Measurements from ENCODE around the gene ASB16.
"Not testable (repeated sequence)": the region's sequence is repeated elsewhere in the genome, so short reads cannot be mapped to it uniquely, and the experiment has no call there.

The ASB16 gene

DNA sequence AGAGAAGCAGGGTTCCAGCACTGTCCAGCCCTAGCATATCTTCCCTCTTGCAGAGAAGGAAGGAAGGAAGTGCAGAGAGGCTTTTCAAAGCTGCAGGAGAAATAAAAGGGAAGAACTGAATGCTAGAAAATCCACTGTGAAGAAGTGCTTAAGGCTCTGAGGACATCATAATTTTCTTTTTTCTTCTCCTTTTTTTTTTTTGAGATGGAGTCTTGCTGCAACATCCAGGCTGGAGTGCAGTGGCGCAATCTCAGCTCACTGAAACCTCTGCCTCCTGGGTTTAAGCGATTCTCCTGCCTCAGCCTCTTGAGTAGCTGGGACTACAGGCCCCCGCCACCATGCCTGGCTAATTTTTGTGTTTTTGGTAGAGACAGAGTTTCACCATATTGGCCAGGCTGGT is 21.4 kb upstream of the ASB16 start:
- not testable (repeated sequence) for DNase-seq

- no peak for DNase-seq
Observed at GRCh38 chr17:44149750-44150329, 20.7 kb upstream of the ASB16 start.

DNA sequence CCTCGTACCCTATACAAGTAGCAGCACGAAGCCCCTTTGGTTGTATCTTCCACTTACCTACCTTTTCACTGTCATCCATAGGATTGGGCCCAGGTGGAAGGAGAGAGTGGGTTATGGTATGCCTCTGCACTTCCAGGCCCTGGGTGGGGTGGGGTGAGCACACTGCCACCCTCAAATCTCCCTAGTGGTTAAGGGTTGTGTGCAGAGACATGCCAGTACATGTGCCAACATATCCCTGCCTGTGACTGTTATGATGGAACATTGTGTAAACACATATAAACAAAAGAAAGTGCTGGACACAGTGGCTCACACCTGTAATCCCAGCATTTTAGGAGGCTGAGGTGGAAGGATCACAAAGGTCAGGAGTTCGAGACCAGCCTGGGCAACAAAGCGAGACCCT is 17.6 kb upstream of the ASB16 start:
- no peak for DNase-seq

- DNase-seq = no peak
Observed at GRCh38 chr17:44155488-44155887, 15.0 kb upstream of the ASB16 start.

DNA sequence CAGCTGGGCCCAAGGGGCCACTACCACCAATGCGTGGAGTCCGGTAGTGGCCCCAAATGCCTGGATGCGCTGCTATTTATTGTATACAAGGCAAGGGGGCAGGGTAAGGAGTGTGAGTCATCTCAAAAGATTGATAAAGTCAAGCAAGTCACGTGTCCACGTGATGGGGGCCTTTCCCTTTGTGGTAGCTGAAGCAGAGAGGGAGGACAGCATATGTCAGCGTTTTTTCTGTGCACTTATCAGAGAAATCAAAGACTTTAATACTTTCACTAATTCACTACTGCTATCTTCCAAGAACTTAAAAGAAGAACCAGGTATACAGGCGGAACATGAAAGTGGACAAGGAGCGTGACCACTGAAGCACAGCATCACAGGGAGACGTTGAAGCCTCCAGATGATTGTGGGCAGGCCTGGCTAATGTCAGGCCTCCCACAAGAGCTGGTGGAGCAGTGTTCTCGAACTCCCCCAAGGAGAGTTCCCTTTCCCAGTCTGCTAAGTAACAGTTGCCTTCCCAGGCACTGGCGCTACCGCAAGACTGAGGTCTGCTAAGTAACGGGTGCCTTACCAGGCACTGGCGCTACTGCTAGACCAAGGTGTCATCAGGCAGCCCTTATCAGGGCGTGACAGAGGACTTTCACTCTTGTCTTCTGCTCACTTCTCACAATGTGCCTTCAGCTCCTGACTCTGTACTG is 10.8 kb upstream of the ASB16 start:
- DNase-seq = no peak

- DNase-seq = no peak
Observed at GRCh38 chr17:44164476-44164875, 6.0 kb upstream of the ASB16 start.

DNA sequence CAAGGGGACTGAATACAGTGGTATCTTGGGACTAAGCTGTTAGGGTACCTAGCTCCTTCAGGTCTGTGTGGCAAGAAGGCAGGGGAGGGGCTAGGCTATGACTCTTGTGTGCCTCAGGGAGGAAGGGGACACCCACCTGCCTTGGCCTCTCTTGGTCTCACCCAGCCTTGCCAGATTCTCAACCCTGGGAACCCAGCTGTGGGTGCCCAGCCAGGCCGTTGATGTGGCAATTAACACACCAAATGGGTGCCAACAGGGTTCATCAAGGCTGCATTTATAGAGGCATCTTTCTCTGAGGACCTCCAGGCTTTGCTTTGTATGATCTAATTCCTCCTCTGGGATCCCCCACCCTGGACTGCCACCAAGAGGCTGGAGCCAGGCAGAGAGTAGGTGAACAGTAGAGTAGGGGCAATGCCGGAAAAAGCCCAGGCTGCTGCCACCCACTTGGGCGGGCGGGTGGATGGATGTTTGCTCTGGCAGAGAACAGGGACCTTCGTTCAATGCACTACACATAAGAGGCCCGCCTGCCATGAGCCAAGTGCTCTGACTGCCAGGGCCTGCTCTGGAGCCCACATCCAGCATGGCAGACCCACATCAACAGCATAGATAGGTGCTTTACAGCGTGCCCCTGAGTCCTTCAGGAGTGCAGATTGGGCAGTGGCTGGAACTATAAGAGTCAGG is 3.2 kb upstream of the ASB16 start:
- DNase-seq = no peak

- no peak for DNase-seq
Observed at GRCh38 chr17:44170135-44170498, 387 bp upstream of the ASB16 start.

GRCh38 chr17:44171931-44172455 is 1.5 kb downstream of the ASB16 start:
- no peak for DNase-seq

GRCh38 chr17:44174427-44174826 is 3.9 kb downstream of the ASB16 start:
- DNase-seq = no peak

GRCh38 chr17:44176257-44176656 is 5.8 kb downstream of the ASB16 start:
- DNase-seq = no peak

- DNase-seq = no peak
Observed at GRCh38 chr17:44176671-44177501, 6.4 kb downstream of the ASB16 start.

DNA sequence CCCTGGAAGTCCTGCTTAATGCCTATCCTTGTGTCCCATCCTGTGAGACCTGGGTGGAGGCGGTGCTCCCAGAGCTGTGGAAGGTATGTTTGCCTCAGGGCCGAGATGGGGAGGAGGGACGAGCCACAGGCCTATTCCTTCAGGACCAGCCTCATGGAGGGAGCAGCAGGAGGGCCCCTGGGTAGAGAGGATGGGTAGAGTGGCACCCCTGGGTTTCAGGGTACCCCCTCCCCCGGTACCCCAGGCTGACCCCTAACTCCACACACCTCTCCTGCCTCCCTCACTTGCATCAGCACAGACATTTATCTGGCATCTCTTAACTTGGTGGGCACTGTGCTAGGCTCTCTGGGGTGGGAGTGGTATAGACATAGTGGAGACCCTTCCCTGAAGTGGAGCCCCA is 7.1 kb downstream of the ASB16 start:
- no peak for DNase-seq

DNA sequence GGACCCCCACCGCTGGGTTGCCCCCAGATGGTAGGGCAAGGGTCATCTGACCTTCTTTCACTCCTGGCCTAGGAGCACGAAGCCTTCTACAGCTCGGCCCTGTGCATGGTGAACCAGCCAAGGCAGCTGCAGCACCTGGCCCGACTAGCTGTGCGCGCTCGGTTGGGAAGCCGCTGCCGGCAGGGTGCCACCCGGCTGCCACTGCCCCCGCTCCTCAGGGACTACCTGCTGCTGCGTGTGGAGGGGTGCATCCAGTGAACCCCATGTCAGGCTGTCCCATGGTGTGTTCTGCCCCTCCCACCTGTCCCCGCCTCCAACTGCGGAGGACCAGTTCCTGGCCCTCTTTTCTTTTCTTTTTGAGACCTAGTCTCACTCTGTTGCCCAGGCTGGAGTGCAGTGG is 7.6 kb downstream of the ASB16 start:
- no peak for DNase-seq

DNA sequence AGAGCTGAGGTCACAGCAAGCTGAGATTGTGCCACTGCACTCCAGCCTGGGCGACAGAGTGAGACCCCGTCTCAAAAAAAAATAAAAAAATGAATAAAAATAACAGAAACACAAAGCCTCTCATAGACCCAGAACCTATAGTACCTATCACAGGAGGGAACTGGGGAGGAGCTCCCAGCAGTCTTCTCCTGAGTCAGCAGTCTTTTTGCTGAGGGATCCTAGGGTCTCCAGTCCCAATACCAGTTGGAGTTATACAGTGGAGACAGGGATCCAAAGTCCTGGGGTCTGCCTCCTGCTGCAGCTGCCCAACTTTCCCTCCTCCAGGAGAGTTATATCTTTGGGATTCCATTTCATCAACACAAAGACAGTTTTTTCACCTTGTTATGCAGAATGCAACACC is 12.5 kb downstream of the ASB16 start:
- DNase-seq = no peak

GRCh38 chr17:44184212-44184810 is 13.8 kb downstream of the ASB16 start:
- DNase-seq = no peak

GRCh38 chr17:44186307-44187130 is 16.0 kb downstream of the ASB16 start, which contains the start of gene TMUB2:
Gene TMUB2, plus strand, starts transcription at chr17:44186972. Its CDS starts 737 bp downstream, at chr17:44187709.
- DNase-seq = peak; percentile 97 to 99 (median 98)

GRCh38 chr17:44187131-44187899 is 16.8 kb downstream of the ASB16 start:
- DNase-seq = peak in 1 of 4 experiments; percentile 80

DNA sequence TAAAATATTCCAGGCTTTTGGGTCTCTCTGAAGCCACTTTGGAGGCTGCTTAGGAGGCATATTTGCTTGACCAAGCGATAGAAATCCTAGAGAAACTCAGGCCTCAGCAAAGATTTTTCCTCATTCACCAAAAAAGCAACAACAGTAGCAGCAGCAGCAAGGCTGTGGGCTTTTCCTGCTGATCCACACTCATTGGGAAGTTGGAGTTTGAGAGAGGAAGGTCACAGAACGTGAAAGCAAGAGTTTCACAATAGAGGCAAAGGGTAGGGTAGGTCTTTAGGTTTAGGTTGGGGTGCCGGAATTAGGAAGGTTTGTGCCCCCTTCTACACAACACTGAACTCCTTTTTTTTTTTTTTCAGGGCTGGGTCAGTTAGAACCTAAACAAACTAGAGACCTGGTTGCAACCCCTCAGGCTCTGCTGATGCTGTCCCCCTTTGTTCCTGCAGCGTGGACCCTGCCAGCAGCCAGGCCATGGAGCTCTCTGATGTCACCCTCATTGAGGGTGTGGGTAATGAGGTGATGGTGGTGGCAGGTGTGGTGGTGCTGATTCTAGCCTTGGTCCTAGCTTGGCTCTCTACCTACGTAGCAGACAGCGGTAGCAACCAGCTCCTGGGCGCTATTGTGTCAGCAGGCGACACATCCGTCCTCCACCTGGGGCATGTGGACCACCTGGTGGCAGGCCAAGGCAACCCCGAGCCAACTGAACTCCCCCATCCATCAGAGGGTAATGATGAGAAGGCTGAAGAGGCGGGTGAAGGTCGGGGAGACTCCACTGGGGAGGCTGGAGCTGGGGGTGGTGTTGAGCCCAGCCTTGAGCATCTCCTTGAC is 18.3 kb downstream of the ASB16 start:
- no peak for DNase-seq

GRCh38 chr17:44190481-44190880 is 20.0 kb downstream of the ASB16 start:
- DNase-seq = no peak
